Measurements from ENCODE around the gene MED16. TPM values are rescaled to one million over a fixed set of nuclear protein-coding genes. Genes with fewer than 3 reads are reported as not detected.
A peak's percentile ranks its signal among the peaks of the same experiment; 100 is the strongest.

The MED16 gene
- 10 to 100 TPM; 46.5 to 86.8 (median 53.7) TPM for polyA plus RNA-seq (ENCODE audit: insufficient read length in 4 of 4)

GRCh38 chr19:892894-893689 is at the start of gene MED16, which contains the start of gene RNU6-9:
Gene MED16 (minus strand): TSS chr19:893187. CDS start chr19:891131, 2,056 bp downstream.
Gene RNU6-9 (plus strand): TSS chr19:893484.
- DNase-seq (ENCODE audit: low read depth in 4 of 4, low spot score in 3 of 4) = peak; percentile 87 to 91 (median 91)

- DNase-seq (ENCODE audit: low read depth in 4 of 4, low spot score in 3 of 4) = no peak
These were observed 49.2 kb upstream of the MED16 start for GRCh38 chr19:942133-942645.

- DNase-seq (ENCODE audit: low read depth in 4 of 4, low spot score in 3 of 4) = no peak
These were observed 48.5 kb upstream of the MED16 start for GRCh38 chr19:941292-942132.

- no peak for DNase-seq (ENCODE audit: low read depth in 4 of 4, low spot score in 3 of 4)
These were observed 47.8 kb upstream of the MED16 start for GRCh38 chr19:940591-941291.

DNA sequence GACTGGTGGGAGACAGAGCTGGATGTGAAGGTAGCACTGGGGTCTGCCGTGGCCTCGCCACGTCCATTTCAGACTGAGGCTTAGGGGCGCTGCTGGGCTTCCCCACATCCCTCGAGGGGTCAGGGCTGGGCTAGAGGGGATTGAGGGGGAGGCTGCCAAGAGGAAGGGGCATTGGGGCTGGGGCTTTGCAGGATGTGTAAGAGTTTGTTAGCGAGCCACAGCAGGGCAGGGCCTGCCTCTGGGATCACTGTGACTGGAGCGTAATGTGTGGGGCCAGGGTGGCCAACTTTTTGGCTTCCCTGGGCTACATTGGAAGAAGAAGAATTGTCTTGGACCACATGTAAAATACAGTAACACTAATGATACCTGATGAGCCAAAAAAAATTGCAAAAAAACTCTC is 46.9 kb upstream of the MED16 start:
- DNase-seq (ENCODE audit: low read depth in 4 of 4, low spot score in 3 of 4) = no peak

GRCh38 chr19:939439-939838 is 46.5 kb upstream of the MED16 start:
- DNase-seq (ENCODE audit: low read depth in 4 of 4, low spot score in 3 of 4) = no peak

- DNase-seq (ENCODE audit: low read depth in 4 of 4, low spot score in 3 of 4) = no peak
These were observed 45.4 kb upstream of the MED16 start for GRCh38 chr19:938233-938923.

- no peak for DNase-seq (ENCODE audit: low read depth in 4 of 4, low spot score in 3 of 4)
These were observed 44.3 kb upstream of the MED16 start for GRCh38 chr19:937259-937694.

GRCh38 chr19:936175-936546 is 43.2 kb upstream of the MED16 start:
- DNase-seq (ENCODE audit: low read depth in 4 of 4, low spot score in 3 of 4) = no peak

- no peak for DNase-seq (ENCODE audit: low read depth in 4 of 4, low spot score in 3 of 4)
These were observed 42.0 kb upstream of the MED16 start for GRCh38 chr19:934865-935479.

DNA sequence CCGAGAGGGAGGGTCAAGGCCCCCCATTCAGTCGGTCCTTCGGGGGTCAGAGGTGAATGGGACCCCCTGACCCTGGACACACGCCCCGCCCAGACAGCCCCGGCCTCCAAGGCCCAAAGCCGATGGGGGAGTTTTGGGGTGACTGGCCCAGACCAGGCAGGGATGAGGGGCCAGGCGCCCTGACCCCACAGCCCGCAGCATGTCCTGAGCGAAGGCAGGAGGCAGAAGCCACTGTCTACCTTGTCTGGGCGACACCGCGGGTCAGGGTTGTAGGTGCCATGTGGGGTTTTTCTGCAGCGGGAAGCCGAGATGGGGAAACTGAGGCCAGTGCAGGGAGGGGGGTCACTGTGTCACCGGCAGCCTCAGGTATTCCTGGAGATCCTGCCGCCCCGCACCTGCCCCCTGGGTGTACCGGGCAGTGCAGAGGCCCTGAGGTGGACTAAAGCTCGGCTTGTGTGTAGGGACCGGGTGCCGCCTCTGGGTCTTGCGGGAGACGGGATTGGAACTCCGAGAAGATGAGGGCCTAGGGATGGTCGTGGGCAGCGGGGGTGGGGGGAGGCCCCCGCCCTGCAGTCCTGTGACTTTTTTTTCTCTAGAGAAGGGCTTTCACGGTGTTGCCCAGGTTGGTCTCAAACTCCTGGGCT is 41.3 kb upstream of the MED16 start:
- DNase-seq (ENCODE audit: low read depth in 4 of 4, low spot score in 3 of 4) = no peak

DNA sequence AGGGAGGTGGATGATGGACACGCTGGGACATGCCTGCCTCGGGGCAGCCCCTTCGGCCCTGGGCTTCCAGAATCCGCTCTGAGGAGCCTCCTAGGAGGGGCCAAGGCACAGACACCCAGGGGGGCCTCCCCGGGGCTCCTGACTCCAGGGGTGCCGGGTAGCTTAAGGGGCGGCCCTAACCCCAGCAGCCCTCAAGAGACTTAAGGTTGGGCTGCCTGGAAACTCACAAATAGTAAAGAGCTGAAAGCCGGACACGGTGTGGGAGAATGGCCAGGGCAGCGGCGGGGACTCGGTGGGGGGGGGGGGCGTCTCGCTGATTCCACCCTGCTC is 40.5 kb upstream of the MED16 start:
- DNase-seq (ENCODE audit: low read depth in 4 of 4, low spot score in 3 of 4) = no peak

DNA sequence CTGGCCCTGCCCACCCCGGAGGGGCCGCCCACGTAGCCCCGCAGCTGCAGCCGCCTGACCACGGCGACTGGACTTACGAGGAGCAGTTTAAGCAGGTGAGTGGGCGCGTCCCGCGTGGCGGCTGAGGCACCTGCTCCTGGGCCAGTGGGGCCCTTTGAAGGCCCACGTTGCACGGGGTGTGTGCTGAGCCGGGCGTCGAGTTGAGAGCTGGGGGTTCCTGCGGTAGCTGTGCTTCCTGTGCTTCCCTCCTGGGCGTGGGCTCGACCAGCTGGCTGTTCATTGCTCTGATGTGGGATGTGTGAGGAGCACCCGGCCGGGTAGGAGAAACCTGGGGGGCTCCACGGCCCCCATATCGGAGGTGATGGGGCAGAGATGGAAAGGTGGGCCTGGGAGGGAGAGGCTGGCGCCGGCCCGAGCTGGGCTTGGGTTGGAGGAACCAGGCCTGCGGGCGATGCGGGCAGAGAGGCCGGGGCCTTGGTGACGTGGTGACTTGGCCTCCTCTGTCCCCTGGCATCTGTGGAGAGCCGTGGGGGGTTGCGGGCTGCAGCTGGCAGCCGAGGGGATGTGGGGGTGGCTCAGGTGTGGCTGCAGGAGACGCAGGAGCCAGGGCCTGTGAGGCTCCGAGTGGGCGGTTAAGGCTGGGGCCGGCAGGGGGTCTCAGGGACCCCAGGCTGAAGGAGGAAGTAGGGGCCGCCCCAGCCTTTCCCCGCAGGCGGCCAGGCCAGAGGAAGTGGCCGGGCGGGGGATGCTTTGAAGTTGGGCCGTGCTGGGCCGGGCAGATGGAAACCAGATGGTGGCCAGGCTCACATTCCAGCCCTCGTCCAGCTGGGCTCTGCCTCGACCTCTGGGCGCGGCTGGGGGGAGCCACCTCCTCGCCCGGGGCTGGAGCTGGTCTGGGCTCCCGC is 39.9 kb upstream of the MED16 start:
- DNase-seq (ENCODE audit: low read depth in 4 of 4, low spot score in 3 of 4) = no peak

DNA sequence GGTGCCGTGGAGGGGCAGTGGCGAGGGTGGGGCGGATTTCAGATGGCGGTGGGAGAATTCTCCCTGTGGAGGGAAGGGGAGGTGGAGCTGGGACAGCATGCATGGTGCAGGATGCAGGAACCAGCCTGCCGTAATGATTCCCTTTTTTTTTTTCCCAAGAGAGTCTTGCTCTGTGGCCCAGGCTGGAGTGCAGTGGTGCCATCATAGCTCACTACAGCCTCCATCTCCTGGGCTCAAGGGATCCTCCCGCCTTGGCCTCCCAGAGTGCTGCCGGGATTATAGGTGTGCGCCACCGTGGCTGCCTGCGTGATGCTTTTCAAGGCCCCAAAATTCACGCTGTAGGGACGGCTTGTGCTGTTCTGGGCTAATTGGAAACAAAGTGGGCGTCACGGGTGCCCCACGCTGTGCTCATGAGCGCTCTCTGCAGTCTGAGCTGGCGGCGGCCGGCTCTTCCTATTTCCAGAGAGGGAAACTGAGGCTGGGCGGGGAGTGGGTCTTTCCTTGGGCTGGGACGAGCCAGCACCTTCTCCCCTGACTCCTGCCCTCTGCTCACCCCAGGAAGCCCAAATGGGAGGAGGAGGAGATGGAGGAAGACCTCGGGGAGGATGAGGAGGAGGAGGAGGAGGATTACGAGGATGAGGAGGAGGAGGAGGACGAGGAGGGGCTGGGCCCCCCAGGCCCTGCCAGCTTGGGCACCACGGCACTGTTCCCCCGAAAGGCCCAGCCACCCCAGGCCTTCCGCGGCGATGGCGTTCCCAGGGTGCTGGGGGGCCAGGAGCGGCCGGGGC is 39.1 kb upstream of the MED16 start:
- no peak for DNase-seq (ENCODE audit: low read depth in 4 of 4, low spot score in 3 of 4)

DNA sequence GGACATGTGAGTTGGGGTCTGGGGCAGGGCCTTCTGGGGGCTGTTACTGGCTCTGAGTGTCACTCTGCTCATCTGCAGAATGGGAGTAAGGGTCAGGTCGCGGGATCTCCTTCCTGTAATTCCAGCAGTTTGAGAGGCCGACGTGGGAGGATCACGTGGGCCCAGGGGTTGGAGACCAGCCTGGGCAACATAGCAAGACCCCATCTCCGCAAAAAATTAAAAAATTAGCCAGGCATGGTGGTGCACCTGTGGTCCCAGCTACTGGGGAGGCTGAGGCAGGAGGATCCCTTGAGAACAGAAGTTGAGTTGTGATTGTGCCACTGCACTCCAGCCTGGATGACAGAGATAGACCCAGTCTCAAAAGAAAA is 36.9 kb upstream of the MED16 start:
- DNase-seq (ENCODE audit: low read depth in 4 of 4, low spot score in 3 of 4) = no peak

DNA sequence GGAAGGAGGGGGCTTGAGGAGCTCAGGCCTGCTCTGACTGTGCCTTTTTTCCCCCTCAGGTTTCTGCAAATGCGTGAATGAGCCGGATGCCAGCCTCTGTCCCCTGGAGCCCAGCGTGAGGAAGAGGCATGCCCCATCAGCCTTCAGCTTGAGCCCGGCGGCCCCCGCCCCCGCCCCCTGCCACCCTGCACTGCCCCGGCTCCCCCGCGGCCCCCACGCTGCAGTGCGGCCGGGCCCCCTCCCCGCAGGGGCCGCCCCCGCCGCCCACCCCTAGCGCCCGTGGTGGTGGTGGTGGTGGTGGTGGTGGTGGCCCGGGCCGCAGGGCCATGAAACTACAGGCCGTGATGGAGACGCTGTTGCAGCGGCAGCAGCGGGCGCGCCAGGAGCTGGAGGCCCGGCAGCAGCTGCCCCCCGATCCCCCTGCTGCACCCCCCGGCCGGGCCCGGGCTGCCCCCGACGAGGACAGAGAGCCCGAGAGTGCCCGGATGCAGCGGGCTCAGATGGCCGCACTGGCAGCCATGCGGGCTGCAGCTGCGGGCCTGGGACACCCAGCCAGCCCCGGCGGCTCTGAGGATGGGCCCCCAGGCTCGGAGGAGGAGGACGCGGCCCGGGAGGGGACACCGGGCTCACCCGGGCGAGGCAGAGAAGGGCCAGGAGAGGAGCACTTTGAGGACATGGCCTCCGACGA is 36.4 kb upstream of the MED16 start:
- no peak for DNase-seq (ENCODE audit: low read depth in 4 of 4, low spot score in 3 of 4)

All from left renal pelvis (tissue), 4 donors.